Erythroblast (primary cell): ENCODE data around the gene BABAM2.

ENCODE experiments used
- DNase-seq, 2 experiments: peaks; one replicate each; lab custom pipeline; 2025; lab: John Stamatoyannopoulos, UW
- GATA1 ChIP-seq: IDR thresholded peaks from 2 replicates; pipeline ENCODE4 v1.6.1; 2011; ENCODE audit warnings: low read depth, mild to moderate bottlenecking, control low read depth, low read length, moderate library complexity
- POLR2A ChIP-seq: IDR thresholded peaks from 2 replicates; pipeline ENCODE4 v1.6.1; 2011; ENCODE audit warnings: mild to moderate bottlenecking, low read length

The BABAM2 gene

DNA sequence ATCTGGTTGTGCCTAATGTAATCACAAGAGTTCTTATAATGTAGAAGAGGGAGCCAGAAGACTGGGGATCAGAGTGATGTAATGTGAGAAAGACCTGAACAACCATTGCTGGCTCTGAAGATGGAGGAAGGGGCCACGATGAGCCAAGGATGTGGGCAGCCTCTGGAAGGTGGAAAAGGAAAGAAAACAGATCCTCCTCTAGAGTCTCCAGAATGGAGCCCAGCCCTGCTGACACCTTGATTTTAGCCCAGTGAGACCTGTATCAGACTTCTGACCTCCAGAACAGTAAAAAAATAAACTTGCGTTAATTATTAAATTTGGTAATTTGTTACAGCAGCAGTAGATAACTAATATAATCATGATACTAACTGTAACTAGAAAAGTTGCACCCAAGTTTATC, 3.4 kb upstream of the BABAM2 start:
- TF ChIP-seq POLR2A: no peak
- no peak for TF ChIP-seq GATA1

DNA sequence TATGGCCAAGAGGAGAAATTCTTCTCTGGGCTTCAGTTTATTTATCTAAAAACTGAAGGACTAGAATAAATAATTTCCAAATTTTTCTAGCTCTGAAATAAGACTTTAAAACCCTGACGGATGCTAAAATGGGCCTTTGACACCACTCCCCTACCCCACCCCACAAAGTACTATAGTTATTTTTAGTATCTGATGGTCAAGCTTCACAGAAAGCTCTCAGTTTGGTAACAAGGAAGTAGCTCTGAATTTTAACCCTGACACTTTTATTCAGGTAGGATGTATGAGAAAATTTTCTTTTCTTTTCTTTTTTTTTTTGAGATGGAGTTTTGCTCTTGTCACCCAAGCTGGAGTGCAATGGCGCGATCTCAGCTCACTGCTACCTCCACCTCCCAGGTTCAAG, 2.7 kb upstream of the BABAM2 start:
- TF ChIP-seq POLR2A (no peak), GATA1 (no peak)
- DNase-seq: no peak

More for the DNA sequence above, 3.4 kb upstream of the BABAM2 start:
- no peak for DNase-seq

DNA sequence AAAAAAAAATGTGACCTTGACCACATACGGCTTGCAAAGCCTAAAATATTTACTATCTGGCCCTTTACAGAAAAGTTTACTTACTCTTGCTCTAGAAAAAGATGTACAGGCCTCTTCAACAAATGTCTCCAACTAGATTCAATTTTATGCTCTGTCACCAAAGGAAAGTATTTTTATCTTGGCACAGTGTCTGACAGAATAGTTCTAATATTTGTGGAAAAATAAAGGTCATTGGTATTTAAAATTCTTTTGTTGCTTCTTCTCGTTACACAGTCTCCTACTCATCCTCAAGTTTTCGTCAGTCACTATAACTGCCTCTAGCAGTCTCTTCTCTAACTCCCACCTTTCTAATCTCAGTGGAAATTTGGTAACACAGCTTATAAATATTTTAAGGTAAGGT, 1.7 kb upstream of the BABAM2 start:
- TF ChIP-seq GATA1: no peak
- no peak for DNase-seq

DNA sequence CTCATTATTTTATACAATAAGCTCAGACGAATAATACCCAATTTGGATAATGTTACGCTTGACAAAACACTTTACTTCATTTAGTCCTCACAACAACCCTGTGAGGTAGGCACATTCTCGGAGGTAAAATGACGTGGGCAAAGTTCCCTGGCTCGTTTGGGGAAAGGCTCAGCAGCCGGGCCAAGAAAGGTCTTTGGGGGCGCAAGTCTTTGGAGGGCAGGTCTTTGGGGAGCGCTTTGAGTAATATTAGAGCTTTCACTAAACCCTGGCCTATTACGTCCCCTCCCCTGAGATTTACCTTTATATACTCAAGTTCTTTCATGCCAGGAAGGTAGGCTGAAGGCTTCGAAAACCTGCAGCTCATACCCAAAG, 769 bp upstream of the BABAM2 start:
- no peak for TF ChIP-seq GATA1
- no peak for TF ChIP-seq POLR2A
- no peak for DNase-seq

DNA sequence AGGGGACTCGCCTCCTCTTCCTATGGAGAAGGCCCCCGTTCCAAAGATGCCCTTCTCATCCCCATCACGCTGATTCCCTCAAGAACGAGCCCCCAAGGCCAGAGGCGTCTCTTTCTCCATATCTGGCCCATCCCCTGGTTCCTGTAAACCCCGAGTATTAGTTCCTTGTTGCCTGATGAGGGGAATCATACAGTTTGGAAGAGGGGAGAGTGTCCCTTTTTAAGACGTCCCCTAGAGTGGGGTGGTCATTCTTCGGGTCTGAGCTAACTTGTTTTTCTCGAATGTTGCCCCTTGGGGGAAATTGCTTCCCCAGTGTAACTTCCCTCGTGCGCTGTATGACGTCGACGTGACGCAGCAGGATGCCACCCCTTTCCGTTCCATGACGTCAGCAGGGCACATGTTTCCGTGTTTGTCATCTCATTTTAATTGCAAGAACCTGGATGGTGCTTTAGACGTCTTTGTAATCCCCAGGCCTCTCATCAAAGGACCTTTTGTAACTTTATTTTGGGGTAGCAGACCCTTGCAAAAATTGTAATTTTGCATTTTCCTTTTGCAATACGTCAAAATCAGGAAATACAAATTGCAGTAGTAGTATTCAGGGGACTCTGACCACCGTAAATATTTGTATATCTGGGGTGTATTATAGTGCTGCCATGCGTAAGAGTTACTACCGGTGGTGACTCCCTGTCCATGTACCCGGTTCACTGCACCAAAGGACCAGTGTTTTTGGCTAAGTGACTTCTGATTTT, 569 bp downstream of the BABAM2 start:
- TF ChIP-seq POLR2A: peak; percentile 77
- no peak for TF ChIP-seq GATA1
- peak; percentile 88 to 93 for DNase-seq

DNA sequence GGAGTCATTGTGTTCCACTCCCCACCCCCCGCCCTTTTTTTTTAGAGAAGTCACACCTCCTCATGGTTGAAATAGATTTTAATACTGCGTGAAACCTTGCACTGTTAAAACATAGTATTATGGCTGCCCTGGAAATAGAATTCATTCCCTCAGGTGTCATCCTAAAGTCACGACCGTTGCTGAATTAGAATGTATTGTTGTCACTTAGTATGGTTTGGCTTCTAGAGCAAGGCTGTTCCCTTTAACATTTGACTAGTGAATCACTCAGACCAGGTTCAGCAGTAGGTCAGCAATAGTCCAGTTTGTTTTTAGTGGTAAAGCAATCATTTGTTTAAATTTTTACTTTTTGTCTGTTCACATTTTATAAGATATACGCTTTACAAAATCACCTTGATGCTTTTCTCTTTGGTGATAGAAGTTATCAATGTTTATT, 1.2 kb downstream of the BABAM2 start:
- no peak for TF ChIP-seq GATA1
- TF ChIP-seq POLR2A: no peak
- peak in 1 of 2 experiments; percentile 39 for DNase-seq

DNA sequence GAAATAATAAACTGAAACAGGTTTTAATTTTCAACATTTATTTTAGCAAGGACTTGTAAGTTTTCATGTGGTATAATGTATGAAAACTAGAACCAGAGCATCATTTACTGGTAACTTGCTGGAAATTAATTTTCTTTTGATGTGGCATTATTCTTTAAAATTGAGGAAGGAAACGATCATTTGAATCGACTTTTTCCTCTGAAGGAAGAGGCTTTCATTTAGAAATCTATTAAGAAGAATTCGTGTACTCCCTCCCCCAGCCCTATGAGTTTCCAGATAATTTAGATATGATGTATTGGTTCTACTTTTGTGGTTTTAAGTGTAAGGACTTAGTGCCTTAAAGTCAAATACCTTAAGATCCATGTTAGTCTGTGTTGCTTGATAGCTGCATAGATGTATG, 2.5 kb downstream of the BABAM2 start:
- no peak for DNase-seq
- TF ChIP-seq POLR2A: no peak
- TF ChIP-seq GATA1: no peak

DNA sequence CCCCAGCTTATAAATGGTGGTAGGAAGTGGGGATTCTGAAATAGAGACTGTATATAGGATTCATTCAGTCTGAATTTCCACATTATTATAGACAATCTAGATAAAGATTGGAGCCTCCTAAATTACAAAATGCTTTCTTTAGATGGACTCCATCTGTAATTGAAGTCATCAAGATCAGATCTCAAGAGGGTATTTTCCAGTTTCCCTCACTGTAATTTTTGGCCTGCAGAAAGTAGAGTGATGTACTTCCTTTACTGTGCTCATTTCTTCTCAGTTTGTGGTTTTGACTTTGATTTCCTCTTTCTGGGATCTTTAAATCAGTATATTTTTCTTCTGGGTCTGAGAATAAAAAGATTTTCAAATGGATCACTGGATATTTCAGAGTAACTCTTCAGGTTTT, 7.2 kb downstream of the BABAM2 start:
- no peak for TF ChIP-seq POLR2A
- no peak for TF ChIP-seq GATA1
- DNase-seq: no peak

DNA sequence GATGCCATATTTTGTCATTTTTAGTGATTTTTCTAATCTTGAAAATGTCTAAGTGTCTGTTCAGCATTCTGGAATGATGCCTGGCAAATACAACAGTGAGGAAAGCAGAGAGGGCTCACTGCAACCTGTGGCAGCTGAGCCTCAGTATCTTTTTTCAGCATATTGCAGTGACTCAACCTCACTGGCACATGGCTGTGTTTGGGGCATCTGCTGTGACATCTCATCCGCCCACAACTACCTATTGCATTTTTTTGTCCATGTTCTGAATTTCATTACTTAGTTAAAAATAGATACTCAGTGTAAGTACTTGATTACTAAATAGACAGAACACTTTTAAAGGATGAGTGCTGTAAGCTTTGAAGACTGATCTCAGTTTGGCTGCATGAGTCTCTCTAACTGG, 10.7 kb downstream of the BABAM2 start:
- no peak for TF ChIP-seq POLR2A
- TF ChIP-seq GATA1: no peak
- peak; percentile 35 to 52 for DNase-seq

DNA sequence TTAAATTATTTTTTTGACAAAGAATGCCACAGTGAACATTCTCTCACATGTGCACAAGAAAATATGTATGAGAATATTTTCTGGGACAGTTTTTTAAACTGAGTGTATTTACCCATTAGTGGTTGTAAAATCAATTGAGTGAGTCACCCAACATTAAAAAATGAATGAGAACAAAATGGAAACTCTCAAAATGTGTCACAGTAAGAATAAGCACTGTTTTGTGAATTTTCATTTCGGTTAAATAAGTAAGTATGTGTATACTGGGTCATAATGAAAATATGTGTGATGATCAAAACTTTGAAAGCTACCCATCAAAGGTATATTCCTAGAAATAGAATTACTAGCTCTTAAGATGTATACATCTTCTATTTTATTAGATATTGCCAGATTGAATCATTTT, 11.6 kb downstream of the BABAM2 start:
- DNase-seq: no peak
- TF ChIP-seq POLR2A: no peak

DNA sequence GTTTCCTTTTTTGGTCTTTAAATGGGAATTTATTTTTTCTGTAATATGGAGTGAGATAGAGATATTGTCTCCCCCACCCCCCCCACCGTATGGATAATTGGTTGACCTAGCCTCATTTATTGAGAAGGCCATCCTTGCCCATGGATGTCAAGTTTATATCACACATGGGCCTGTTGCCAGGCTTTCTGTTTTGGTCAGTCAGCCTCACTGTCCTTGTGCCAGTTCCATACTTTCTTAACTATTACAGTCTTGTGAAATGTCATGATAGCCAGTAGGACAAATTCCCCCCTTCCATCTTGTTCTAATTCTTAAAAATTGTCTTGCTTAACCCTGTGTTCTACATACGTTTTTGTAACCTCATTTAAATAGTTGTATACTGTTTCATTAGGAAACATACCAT, 12.5 kb downstream of the BABAM2 start:
- TF ChIP-seq POLR2A: no peak
- TF ChIP-seq GATA1: no peak
- no peak for DNase-seq

DNA sequence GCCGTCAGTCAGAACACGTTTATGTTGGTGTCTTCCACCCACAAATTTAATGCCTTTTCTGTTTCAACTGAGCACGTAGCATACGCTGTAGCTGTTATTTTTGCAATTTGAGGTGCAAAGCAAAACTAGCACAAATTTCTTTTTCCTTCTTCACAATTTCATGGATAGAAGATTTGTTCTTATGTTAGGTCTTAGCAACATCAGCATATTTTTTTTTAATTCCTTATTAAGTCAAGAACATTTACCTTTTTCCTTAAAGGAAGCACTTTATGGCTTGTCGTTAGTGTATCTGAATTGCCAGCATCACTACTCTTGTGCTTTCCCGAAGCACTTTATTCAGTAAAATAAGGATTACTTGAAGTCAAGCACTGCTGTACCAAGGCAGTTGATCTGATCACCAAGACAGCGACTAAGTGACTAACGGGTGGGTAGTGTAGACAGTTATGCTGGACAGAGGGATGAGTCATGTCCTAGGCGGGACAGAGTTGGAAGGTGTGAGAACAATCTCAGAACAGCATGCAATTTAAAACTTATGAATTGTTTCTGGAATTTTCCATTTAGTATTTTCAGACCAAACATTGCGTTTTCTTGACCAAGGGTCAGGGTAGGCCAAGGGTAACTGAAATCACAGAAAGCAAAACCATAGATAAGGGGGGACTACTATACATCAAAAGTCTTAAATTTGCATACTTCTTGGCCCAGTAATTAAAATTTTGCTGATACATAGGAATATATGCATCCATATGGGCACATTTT, 13.3 kb downstream of the BABAM2 start:
- peak; percentile 57 to 67 for DNase-seq
- TF ChIP-seq GATA1 (no peak), POLR2A (no peak)

DNA sequence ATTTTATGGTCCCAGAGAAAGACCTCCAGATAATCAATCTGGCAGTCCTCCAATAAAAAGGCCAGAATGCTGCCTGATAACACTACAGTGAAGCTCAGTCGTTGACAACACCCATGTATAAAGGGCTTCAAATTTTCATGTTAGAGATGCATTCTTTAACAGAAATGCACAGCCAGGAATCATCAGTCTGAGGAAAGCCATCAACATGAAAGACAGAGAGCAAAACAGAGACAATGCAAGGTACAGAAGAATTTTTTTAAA, 13.8 kb downstream of the BABAM2 start:
- DNase-seq: peak; percentile 46 to 70
- TF ChIP-seq POLR2A (no peak), GATA1 (no peak)

DNA sequence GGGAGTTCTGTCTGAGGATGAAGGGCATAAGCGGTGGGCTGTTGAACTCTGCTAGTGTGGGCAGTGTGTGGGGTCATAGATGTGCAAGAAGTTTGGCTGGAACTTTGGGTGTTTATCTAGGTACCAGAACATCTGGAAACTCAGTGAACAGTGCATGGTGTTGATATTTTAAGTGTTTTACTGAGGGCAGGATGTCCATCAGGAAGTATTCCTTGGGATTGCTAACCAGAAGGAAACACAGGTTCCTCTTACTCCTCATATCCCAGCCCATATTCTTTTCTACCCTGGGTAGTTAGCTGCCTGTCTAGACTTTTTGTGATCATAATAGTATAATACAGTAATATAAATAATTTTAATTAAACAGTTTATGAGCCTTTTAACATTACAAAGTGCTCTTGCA, 15.5 kb downstream of the BABAM2 start:
- no peak for TF ChIP-seq POLR2A
- DNase-seq: no peak

DNA sequence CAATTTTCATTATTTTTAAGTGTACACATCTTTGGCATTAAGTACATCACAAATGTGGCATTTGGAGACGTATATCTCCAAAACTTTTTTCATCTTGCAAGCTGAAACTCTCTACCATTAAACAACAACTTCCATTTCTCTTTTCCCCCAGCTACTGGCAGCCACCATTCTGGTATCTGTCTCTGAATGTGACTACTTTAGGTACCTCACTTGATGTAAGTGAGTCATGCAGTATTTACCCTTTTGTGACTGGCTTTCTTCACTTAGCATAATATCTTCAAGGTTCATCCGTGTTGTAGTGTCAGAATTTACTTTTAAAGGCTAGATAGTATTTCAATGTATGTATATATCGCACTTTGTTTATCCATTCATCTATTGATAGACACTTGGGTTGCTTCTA, 17.0 kb downstream of the BABAM2 start:
- no peak for TF ChIP-seq GATA1
- TF ChIP-seq POLR2A: no peak

More for the DNA sequence above, 17.0 kb downstream of the BABAM2 start:
- DNase-seq: peak in 1 of 2 experiments; percentile 16
